ENCODE results near the gene ZNF19. TPM values are rescaled to one million over a fixed set of nuclear protein-coding genes. Genes with fewer than 3 reads are reported as not detected.

Gene ZNF19
- polyA plus RNA-seq, 1 donor = 8.1 TPM

DNA sequence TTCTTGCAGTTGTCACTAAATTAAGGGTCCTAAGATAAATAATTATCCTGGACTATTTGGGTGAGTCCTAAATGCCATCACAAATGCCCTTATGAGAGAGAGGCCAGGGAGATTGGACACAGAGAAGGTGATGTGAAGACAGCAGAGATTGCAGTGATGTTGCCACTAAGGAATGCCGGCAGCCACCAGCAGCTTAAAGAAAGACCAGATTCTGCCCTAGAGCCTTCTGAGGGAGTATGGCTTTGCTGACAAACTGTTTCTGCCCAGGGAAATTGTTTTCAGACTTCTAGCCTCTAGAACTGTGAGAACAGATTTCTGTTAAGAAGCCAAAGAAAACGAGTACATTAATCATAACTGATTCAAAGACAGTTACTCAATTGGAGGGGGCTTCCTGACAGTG lies 17.1 kb downstream of the ZNF19 start:
- Histone ChIP-seq H3K4me1 (ENCODE audit: control insufficient read depth, insufficient read depth, low read length) (no peaks in the 10 kb centered on the region), H3K36me3 (ENCODE audit: control insufficient read depth, insufficient read depth, low read length) (peaks cover 21% of the 10 kb centered on the region), H3K27me3 (ENCODE audit: control insufficient read depth, insufficient read depth, low read length) (no peaks in the 10 kb centered on the region), H3K27ac (ENCODE audit: low read length) (no peak overlapping the region), H3K4me3 (ENCODE audit: low read length) (no peak overlapping the region), H3K9me3 (ENCODE audit: control insufficient read depth, low read depth, low read length) (no peaks in the 10 kb centered on the region)
- no CpG with 5 or more reads among the region's 2 CpGs for WGBS (ENCODE audit: insufficient coverage, low lambda C conversion rate)
- DNase-seq = no peak

DNA sequence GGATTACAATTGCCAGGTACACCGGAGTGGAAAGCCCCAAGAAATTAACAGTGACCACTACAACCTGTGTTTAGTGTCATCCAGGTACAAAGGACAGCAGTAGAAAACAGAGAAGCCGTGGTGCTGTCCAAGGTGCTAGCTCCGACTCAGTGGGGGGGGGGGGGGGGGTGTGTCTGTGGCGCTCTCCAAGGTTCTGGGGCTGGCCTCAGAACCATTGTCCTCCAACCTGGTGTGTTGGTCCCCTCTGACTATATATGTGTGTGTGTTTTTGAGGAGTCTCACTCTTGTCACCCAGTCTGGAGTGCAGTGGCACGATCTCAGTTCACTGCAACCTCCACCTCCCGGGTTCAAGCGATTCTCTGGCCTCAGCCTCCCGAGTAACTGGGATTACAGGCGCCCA lies 21.3 kb downstream of the ZNF19 start:
- Histone ChIP-seq H3K4me1 (ENCODE audit: control insufficient read depth, insufficient read depth, low read length) (no peaks in the 10 kb centered on the region), H3K36me3 (ENCODE audit: control insufficient read depth, insufficient read depth, low read length) (no peaks in the 10 kb centered on the region), H3K27me3 (ENCODE audit: control insufficient read depth, insufficient read depth, low read length) (no peaks in the 10 kb centered on the region), H3K9me3 (ENCODE audit: control insufficient read depth, low read depth, low read length) (no peaks in the 10 kb centered on the region), H3K27ac (ENCODE audit: low read length) (no peak overlapping the region), H3K4me3 (ENCODE audit: low read length) (no peak overlapping the region)
- WGBS (ENCODE audit: insufficient coverage, low lambda C conversion rate) = no CpG with 5 or more reads among the region's 9 CpGs
- DNase-seq = peak; percentile 14 to 29

DNA sequence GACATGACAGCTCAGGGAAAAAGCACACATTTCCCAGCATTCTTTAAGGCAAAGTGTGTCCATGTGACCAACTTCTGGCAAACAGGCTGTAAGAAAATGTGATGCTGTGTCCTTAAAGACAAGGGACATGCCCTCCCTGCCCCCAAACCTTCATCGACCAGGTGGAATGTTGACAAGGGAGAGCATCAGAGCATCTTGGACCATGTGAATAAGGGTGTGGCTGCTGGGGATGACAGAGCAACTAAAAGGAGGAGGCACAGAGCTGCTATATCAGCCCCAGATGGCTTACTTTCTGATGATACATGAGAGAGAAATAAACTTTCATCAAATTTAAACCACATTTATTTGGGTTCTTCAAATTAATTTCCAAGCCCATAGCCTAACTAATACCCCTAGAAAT lies 24.9 kb downstream of the ZNF19 start:
- no peak overlapping the region for H3K4me3 ChIP-seq (ENCODE audit: low read length)
- H3K4me1 ChIP-seq (ENCODE audit: control insufficient read depth, insufficient read depth, low read length) = no peaks in the 10 kb centered on the region
- H3K27ac ChIP-seq (ENCODE audit: low read length) = no peak overlapping the region
- no CpG with 5 or more reads among the region's 1 CpG for WGBS (ENCODE audit: insufficient coverage, low lambda C conversion rate)
- no peak for DNase-seq
- H3K27me3 ChIP-seq (ENCODE audit: control insufficient read depth, insufficient read depth, low read length) = no peaks in the 10 kb centered on the region
- no peaks in the 10 kb centered on the region for H3K36me3 ChIP-seq (ENCODE audit: control insufficient read depth, insufficient read depth, low read length)
- H3K9me3 ChIP-seq (ENCODE audit: control insufficient read depth, low read depth, low read length) = no peaks in the 10 kb centered on the region

DNA sequence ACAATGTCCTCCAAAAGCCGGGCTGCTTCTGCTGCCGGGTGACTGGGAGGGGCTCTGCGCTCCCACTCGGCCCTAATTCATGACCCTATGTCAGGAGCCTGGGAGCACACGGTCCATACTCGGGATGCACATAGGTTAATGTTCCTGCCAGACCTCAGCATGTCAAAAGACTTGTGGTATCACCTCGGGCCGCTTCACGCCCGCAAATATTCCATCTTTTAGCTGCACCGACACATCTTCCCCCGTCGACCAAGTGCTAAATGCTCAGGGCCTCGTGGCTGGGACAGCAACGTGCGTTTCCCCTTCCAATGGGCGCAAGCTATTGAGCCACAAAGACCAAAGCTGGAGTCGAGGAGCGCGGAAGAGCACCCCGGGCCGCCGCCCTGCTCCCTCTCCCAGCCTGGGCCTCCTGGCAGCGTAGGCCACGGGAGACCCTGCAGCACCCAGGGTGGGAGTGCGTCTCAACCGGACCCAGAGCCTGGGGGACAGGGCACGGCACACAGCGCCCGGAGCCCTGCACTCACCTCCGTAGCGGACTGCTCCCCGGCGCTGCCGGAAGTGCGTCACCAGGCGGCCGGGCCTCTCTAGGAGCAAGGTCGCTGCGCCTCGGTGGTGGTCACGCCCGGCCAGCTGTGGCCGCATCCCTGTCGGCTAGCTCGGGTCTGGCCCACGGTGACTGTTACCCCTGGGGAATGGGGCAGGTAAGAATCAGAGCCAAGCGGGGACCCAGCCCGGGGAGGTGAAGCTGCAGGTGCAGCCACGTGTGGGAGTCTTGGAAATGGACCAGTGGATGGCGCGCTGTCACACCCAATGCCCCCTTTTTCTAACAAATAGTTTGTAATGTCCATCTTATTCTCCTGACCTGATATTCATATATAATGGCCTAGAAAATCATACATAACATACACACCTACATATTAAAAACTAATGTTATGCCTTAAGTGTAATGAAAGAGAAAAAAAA lies 27.2 kb downstream of the ZNF19 start, which contains the start of gene ZNF23:
Gene ZNF23 (minus strand): TSS at position 562 of the 963 bp plus-strand sequence. CDS start 5,451 bp downstream, outside the sequence.
- H3K27ac ChIP-seq (ENCODE audit: low read length) = peak within 1 kb of the TSS; percentile 73
- H3K27me3 ChIP-seq (ENCODE audit: control insufficient read depth, insufficient read depth, low read length) = no peaks in the 10 kb centered on the region
- H3K36me3 ChIP-seq (ENCODE audit: control insufficient read depth, insufficient read depth, low read length) = no peaks in the 10 kb centered on the region
- no peaks in the 10 kb centered on the region for H3K9me3 ChIP-seq (ENCODE audit: control insufficient read depth, low read depth, low read length)
- no CpG with 5 or more reads among the region's 52 CpGs for WGBS (ENCODE audit: insufficient coverage, low lambda C conversion rate)
- peak within 1 kb of the TSS; percentile 100 for H3K4me3 ChIP-seq (ENCODE audit: low read length)
- peak; percentile 69 to 85 for DNase-seq
- H3K4me1 ChIP-seq (ENCODE audit: control insufficient read depth, insufficient read depth, low read length) = no peaks in the 10 kb centered on the region

DNA sequence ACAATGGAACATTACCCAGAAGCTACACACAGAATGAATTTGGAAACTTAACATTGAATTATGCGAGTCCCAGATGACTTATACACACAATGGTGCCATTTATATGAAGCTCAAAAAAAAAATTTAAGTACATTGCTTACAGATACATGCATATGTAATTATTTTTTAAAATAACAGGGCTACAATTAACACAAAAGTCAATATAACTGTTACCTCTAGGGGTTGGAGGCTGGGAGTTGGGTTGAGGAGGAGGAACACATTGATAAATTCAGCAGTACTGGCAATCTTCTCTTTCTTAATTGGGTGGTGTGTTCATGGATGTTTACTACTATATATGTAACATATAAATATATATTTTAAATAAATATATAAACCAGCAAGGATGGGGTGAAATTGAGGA lies 28.2 kb downstream of the ZNF19 start:
- Histone ChIP-seq H3K4me3 (ENCODE audit: low read length) (no peak overlapping the region), H3K36me3 (ENCODE audit: control insufficient read depth, insufficient read depth, low read length) (peaks cover 8% of the 10 kb centered on the region), H3K27ac (ENCODE audit: low read length) (no peak overlapping the region), H3K4me1 (ENCODE audit: control insufficient read depth, insufficient read depth, low read length) (no peaks in the 10 kb centered on the region), H3K9me3 (ENCODE audit: control insufficient read depth, low read depth, low read length) (no peaks in the 10 kb centered on the region), H3K27me3 (ENCODE audit: control insufficient read depth, insufficient read depth, low read length) (no peaks in the 10 kb centered on the region)
- DNase-seq = no peak
- no CpG with 5 or more reads among the region's 1 CpG for WGBS (ENCODE audit: insufficient coverage, low lambda C conversion rate)

DNA sequence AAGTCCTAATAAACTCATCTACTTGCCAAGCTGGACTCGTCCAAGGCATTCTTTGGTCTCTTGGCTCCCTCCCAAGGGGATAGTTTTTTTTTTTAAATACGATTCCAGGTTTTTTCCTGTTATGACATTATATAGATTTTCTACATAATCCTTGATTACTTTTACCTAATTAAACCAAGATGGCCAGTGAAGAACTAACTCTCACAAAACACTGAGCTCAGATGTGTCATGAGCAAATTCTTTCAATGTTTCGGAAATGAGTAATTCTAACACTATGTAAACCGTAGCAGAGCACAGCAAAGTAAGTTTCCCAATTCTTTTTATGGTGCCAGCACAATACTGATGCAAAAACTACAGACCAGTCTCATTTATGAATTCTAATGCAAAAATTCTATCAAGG lies 28.9 kb downstream of the ZNF19 start:
- peaks cover 15% of the 10 kb centered on the region for H3K36me3 ChIP-seq (ENCODE audit: control insufficient read depth, insufficient read depth, low read length)
- no peak overlapping the region for H3K4me3 ChIP-seq (ENCODE audit: low read length)
- H3K9me3 ChIP-seq (ENCODE audit: control insufficient read depth, low read depth, low read length) = no peaks in the 10 kb centered on the region
- no peak overlapping the region for H3K27ac ChIP-seq (ENCODE audit: low read length)
- H3K27me3 ChIP-seq (ENCODE audit: control insufficient read depth, insufficient read depth, low read length) = no peaks in the 10 kb centered on the region
- 83% methylated on average over 2 of the region's 4 CpGs for WGBS (ENCODE audit: insufficient coverage, low lambda C conversion rate)
- H3K4me1 ChIP-seq (ENCODE audit: control insufficient read depth, insufficient read depth, low read length) = no peaks in the 10 kb centered on the region
- no peak for DNase-seq

DNA sequence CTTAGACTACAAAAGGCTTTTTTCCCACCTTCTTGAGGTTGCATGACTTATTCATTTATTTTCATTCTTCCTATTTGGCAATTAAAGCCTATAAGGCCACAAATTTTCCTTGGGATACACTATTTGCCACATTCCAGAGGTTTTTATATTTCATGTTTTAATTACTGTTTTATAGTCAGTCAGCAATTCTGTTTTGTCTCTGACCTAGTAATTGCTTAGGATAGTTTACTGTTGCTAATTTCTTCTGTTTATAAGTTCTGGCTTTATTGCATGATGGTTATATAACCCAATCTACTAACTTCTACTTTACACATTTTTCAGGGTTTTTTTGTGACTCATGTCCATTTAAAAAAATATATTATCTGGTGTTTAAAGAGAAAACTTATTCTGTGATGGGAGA lies 29.6 kb downstream of the ZNF19 start:
- H3K4me1 ChIP-seq (ENCODE audit: control insufficient read depth, insufficient read depth, low read length) = no peaks in the 10 kb centered on the region
- peaks cover 2% of the 10 kb centered on the region for H3K9me3 ChIP-seq (ENCODE audit: control insufficient read depth, low read depth, low read length)
- H3K27me3 ChIP-seq (ENCODE audit: control insufficient read depth, insufficient read depth, low read length) = no peaks in the 10 kb centered on the region
- H3K27ac ChIP-seq (ENCODE audit: low read length) = no peak overlapping the region
- no peak overlapping the region for H3K4me3 ChIP-seq (ENCODE audit: low read length)
- no peak for DNase-seq
- peaks cover 20% of the 10 kb centered on the region for H3K36me3 ChIP-seq (ENCODE audit: control insufficient read depth, insufficient read depth, low read length)

DNA sequence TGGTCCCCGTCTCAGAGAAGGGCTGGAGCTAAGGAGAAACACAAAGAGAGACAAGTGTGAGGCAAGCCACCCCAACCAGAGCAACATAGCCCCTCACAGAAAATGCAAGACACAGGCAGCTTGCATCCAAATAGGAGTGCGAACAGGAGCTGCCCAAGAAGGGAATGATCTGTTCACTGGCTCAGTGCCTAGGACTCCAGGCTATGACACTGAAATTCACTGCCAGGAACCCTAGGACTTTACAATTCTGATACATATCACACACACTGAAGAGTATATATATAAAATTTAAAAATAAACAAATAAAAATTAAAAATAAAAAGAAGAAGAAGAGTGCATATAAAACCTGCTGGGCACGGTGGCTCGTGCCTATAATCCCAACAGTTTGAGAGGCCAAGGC lies 32.3 kb downstream of the ZNF19 start:
- DNase-seq = no peak
- peaks cover 47% of the 10 kb centered on the region for H3K36me3 ChIP-seq (ENCODE audit: control insufficient read depth, insufficient read depth, low read length)
- 100% methylated on average over 1 of the region's 4 CpGs for WGBS (ENCODE audit: insufficient coverage, low lambda C conversion rate)
- H3K4me1 ChIP-seq (ENCODE audit: control insufficient read depth, insufficient read depth, low read length) = no peaks in the 10 kb centered on the region
- H3K4me3 ChIP-seq (ENCODE audit: low read length) = no peak overlapping the region
- no peak overlapping the region for H3K27ac ChIP-seq (ENCODE audit: low read length)
- no peaks in the 10 kb centered on the region for H3K27me3 ChIP-seq (ENCODE audit: control insufficient read depth, insufficient read depth, low read length)
- peaks cover 9% of the 10 kb centered on the region for H3K9me3 ChIP-seq (ENCODE audit: control insufficient read depth, low read depth, low read length)

DNA sequence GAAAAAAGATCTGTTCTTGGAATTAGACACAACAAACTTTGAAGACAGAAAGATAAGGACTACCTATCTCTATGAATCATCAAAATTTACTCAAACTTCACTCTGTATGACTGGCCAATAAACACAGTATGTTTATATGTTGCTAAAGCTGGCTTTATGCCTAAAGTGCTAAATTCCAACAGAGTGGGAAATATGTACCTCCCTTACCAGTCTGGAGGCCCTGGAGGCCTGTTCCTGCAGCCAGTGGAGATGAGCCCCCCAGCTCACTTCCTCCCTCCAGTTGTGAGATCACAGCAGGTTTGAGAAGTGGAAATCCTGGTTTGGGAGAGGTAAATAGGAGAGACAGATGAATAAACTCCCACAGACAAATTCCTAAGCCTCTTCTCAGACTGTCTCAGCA lies 36.1 kb downstream of the ZNF19 start:
- H3K36me3 ChIP-seq (ENCODE audit: control insufficient read depth, insufficient read depth, low read length) = peaks cover 75% of the 10 kb centered on the region
- H3K4me1 ChIP-seq (ENCODE audit: control insufficient read depth, insufficient read depth, low read length) = no peaks in the 10 kb centered on the region
- H3K9me3 ChIP-seq (ENCODE audit: control insufficient read depth, low read depth, low read length) = peaks cover 33% of the 10 kb centered on the region
- H3K27me3 ChIP-seq (ENCODE audit: control insufficient read depth, insufficient read depth, low read length) = no peaks in the 10 kb centered on the region
- no peak for DNase-seq
- H3K27ac ChIP-seq (ENCODE audit: low read length) = no peak overlapping the region
- H3K4me3 ChIP-seq (ENCODE audit: low read length) = no peak overlapping the region

DNA sequence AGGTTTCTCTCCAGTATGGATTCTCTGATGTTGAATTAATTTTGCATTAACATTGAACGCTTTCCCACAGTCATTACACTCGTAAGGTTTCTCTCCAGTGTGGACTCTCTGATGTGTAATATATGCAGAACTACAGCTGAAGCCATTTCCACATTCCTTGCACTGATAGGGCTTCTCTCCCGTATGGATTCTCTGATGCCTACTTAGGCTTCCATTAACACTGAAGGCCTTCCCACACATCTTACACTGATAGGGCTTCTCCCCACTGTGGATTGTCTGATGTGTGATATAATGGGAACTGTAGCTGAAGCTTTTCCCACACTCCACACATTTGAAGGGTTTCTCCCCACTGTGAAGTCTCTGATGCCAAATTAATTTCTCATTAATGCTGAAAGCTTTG lies 40.1 kb downstream of the ZNF19 start:
- Histone ChIP-seq H3K9me3 (ENCODE audit: control insufficient read depth, low read depth, low read length) (peaks cover 44% of the 10 kb centered on the region), H3K4me3 (ENCODE audit: low read length) (no peak overlapping the region), H3K27me3 (ENCODE audit: control insufficient read depth, insufficient read depth, low read length) (no peaks in the 10 kb centered on the region), H3K27ac (ENCODE audit: low read length) (no peak overlapping the region), H3K36me3 (ENCODE audit: control insufficient read depth, insufficient read depth, low read length) (peaks cover 50% of the 10 kb centered on the region), H3K4me1 (ENCODE audit: control insufficient read depth, insufficient read depth, low read length) (no peaks in the 10 kb centered on the region)
- DNase-seq = no peak
- no CpG with 5 or more reads among the region's 3 CpGs for WGBS (ENCODE audit: insufficient coverage, low lambda C conversion rate)

Measured in large intestine (tissue), 3 donors.